GM19467 (cell line): ENCODE measurements around the gene NCKAP5.
"Not testable (repeated sequence)": the region's sequence is repeated elsewhere in the genome, so short reads cannot be mapped to it uniquely, and the experiment has no call there.

ENCODE experiments used
- ATAC-seq: cut with Tn5 transposase; IDR thresholded peaks from one replicate; pipeline ENCODE4 v1.9.1; 2021; ENCODE audit warnings: mild to moderate bottlenecking, moderate library complexity; ENCODE audit not compliant: unreplicated experiment

NCKAP5 gene

DNA sequence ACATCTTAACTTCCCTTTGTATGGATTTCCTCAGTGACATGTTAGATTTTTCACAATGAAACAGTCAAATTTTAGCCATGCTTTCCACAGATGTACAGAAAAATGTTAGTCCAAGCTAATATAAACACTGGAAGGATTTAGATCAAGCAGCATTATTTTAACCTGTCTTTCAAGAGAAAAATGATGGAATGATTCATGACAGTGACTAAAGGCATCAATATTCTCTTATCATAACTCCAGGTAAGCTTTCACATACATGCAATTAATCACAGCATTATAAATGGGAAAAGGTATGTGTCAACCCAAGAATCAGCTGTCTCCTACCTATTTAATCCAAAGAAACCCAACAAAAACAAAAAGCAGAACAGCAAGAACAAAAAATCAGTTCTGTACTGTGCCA lies 92.7 kb downstream of the NCKAP5 start:
- ATAC-seq: no peak

- not testable (repeated sequence) for ATAC-seq
Measured at GRCh38 chr2:133470446-133470845, 97.8 kb downstream of the NCKAP5 start.

GRCh38 chr2:133462811-133463210 lies 105.5 kb downstream of the NCKAP5 start:
- no peak for ATAC-seq

GRCh38 chr2:133461484-133461883 lies 106.8 kb downstream of the NCKAP5 start:
- ATAC-seq: no peak

DNA sequence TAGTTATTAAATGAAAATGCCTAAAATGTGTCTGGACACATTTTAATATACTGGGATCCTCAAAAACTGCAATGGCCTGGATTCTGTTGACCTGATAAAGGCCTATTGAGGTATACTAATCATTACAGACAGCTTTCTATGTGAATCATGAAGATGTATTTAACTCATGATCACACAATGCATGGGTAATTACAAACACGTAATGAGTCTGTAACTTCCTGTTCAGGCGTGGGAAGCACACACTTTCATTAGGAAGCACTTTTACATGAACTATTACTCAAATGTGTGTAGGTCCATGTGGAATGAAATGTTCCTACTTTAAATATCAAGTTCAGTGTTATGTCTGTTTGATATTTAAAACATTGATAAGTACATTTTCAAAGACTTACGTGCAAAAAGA lies 108.7 kb downstream of the NCKAP5 start:
- ATAC-seq: no peak

GRCh38 chr2:133458280-133458679 lies 110.0 kb downstream of the NCKAP5 start:
- no peak for ATAC-seq

DNA sequence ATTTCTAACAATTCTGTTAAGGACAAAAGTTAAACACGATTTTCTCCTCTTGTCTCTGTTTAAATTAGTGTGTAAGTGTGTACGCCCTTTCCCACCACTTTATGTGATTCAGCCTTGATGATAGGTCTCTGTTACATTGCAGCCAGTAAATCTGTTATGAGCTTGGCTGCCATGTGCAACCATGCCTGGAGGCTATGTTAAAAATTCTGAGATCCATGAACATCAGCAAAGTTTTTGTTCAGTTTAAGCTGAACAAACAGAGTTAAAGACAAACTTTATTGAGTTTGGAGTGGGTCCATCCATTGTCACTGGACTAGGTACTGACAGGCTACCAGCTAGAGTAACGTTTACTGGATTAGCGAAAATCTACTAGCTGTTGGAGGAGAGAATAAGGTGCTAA lies 110.4 kb downstream of the NCKAP5 start:
- ATAC-seq: no peak

GRCh38 chr2:133456971-133457370 lies 111.3 kb downstream of the NCKAP5 start:
- no peak for ATAC-seq

- ATAC-seq: no peak
Measured at GRCh38 chr2:133456156-133456555, 112.1 kb downstream of the NCKAP5 start.

GRCh38 chr2:133453032-133453431 lies 115.2 kb downstream of the NCKAP5 start:
- ATAC-seq: no peak

- no peak for ATAC-seq
Measured at GRCh38 chr2:133452583-133452982, 115.7 kb downstream of the NCKAP5 start.

DNA sequence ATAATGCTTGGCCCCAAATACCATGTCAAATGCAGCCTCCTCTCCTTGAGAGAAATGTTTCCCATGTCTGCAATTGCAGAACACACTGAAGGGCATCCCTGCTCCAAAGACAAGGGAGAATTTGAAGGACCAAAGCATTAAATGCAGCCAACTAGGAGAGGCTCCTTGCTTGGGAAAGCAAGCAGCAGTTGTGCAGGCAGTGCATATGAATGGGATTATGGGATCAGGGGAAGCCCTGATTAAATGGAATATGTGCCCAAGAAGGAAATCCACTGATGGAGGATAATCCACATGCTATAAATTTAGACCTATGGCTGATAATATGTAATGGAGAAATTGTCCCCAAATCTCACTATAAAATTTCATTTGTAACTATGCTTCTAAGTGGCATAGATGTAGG lies 116.1 kb downstream of the NCKAP5 start:
- no peak for ATAC-seq

DNA sequence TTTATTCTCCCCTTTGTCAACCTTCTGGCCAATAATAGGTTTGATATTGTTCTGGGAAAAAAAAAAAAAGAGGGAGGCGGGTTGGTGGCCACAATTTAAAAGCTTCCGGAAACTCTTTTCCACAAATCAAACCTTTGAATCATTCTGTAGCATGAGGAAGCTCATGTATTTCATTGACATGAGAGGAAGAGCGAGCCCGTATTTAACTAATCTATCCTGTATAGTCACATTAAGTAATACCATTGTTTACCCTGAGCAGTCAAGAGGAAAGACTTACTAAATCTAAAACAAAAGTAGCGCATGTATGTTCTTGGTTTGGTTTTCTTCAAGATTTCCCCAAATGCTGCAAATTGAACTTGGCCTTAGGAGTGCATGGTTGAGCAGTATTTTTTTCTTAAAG lies 120.1 kb downstream of the NCKAP5 start:
- ATAC-seq: no peak

DNA sequence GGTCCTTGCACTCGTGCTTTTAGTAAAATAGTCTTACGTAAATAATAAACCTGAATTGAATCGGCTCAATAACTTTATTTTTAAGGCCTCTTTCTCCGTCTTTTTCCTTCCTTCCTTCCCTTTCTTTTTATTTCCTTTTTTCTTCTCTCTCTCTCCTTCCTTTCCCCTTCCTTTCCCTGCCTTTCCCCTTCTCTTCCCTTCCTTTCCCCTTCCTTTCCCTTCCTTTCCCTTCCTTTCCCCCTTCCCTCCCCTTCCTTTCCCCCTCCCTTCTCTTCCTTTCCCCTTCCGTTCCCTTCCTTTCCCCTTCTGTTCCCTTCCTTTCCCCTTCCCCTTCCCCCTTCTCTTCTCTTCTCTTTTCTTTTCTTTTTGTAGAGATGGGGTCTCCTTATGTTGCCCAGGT lies 121.0 kb downstream of the NCKAP5 start:
- no peak for ATAC-seq

DNA sequence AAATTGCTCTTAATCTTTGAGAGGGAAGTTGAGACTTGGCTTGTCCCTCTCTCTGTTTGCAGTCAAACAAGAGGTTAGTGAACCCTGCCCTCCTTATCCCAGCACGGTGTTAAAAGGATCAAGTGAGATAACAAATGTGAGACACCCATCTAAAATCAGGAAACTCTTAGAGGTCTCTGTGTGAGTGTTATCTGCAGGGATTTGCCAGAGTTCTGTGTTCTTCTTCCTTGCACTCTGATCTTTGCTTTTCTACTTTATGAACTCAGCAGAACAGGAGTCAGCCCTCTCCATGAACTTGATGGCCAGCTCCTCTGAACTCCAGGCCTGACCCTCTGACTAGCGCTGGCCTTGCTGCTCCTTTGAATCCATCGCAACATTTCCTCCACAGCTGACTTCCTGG lies 123.8 kb downstream of the NCKAP5 start:
- ATAC-seq: no peak

DNA sequence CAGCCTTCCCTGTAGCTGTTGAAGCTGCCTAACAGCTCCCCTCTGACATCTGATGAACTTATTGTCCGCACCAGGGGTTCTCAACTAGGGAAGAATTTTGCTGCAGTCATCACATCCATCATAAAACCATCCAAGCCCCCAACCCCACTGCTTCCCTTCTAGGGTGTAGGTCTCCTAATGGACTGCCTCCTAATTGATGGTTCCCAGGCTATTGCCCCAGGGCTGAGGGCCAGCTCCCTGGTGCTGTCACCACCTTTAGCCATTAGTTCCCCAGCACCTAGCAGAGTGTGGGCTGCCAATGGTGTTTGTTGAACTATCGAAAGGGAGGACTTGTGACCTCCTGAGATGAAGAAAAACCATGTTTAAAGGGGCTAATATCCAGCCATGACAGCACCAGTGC lies 125.9 kb downstream of the NCKAP5 start:
- ATAC-seq: no peak

GRCh38 chr2:133439565-133439920 lies 128.7 kb downstream of the NCKAP5 start:
- ATAC-seq: no peak

GRCh38 chr2:133438848-133439564 lies 129.3 kb downstream of the NCKAP5 start:
- ATAC-seq: no peak

- ATAC-seq: no peak
Measured at GRCh38 chr2:133438026-133438425, 130.2 kb downstream of the NCKAP5 start.

DNA sequence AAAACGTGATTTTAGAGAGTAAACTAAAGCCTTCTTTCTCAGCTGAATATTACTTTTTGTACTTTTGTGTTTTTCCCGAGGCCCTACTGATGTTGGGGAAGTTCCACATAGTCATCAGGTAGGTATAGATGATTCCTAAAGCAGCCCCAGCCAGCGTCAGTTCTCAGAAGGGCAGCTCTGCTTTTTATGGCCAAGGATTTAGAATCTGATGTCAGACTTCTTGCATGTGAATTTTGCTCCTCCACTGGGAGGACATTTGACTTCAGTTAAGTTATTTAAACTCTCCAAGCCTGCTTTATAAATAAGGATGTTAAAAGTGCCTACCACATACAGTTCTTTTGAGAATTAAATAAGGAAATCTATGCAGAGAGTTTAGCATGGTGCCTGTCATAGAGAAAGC lies 130.8 kb downstream of the NCKAP5 start:
- no peak for ATAC-seq

GRCh38 chr2:133434959-133435668 lies 133.1 kb downstream of the NCKAP5 start:
- ATAC-seq: no peak
